ENCODE results near the gene AOAH.
"Not testable (repeated sequence)": the region's sequence is repeated elsewhere in the genome, so short reads cannot be mapped to it uniquely, and the experiment has no call there.

AOAH gene

GRCh38 chr7:36719083-36719632, 5.1 kb downstream of the AOAH start:
- Histone ChIP-seq H3K27ac (ENCODE audit: low read length) (no peak overlapping the region), H3K27me3 (ENCODE audit: insufficient read depth, low read length, poor library complexity) (no peaks in the 10 kb centered on the region), H3K4me2 (ENCODE audit: insufficient read depth, low read length) (no peak overlapping the region), H3K36me3 (ENCODE audit: insufficient read depth, low read length) (no peaks in the 10 kb centered on the region), H4K20me1 (ENCODE audit: insufficient read depth, low read length) (no peaks in the 10 kb centered on the region), H3K4me1 (ENCODE audit: insufficient read depth, low read length) (peaks cover 15% of the 10 kb centered on the region), H3K9ac (ENCODE audit: low read depth, low read length) (no peak overlapping the region), H3K4me3 (ENCODE audit: low read depth in 1 of 2, low read length in 2 of 2) (no peak overlapping the region), H2AFZ (ENCODE audit: low read depth, low read length) (no peak overlapping the region), H3K9me3 (ENCODE audit: insufficient read depth, low read length, severe bottlenecking) (no peaks in the 10 kb centered on the region), H3K79me2 (ENCODE audit: insufficient read depth, low read length) (no peaks in the 10 kb centered on the region)
- no peak for ATAC-seq (ENCODE audit: insufficient read depth, low read depth)
- DNase-seq: no peak
- TF ChIP-seq, protein P1, sequence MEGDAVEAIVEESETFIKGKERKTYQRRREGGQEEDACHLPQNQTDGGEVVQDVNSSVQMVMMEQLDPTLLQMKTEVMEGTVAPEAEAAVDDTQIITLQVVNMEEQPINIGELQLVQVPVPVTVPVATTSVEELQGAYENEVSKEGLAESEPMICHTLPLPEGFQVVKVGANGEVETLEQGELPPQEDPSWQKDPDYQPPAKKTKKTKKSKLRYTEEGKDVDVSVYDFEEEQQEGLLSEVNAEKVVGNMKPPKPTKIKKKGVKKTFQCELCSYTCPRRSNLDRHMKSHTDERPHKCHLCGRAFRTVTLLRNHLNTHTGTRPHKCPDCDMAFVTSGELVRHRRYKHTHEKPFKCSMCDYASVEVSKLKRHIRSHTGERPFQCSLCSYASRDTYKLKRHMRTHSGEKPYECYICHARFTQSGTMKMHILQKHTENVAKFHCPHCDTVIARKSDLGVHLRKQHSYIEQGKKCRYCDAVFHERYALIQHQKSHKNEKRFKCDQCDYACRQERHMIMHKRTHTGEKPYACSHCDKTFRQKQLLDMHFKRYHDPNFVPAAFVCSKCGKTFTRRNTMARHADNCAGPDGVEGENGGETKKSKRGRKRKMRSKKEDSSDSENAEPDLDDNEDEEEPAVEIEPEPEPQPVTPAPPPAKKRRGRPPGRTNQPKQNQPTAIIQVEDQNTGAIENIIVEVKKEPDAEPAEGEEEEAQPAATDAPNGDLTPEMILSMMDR (IDR thresholded peaks at IDR 0.05; ENCODE audit: borderline replicate concordance, extremely low read depth, low read length, poor library complexity, severe bottlenecking): no peak
- no peak for TF ChIP-seq EZH2 (IDR thresholded peaks at IDR 0.05; ENCODE audit: borderline replicate concordance, low read depth, low read length, severe bottlenecking)

DNA sequence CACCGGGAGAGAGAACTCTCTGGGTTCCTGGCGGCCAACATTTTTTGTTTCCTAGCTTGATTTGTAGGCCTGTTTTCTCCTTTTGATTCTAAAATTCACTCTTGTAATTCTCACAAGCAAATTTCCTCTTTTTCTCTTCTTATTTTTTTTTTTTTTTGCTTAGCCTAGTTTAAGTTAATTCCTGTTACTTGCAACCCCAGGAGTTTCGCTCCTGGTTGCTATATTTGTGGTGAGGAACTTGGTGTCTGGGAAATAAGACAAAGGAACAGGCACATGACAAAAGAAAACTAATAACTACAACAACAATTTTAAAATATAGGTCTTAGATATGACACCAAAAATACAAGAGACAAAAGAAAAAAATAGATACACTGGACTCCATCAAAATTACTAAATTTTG, 6.7 kb downstream of the AOAH start:
- ATAC-seq (ENCODE audit: insufficient read depth, low read depth) (no peak), DNase-seq (no peak)
- H3K27me3 ChIP-seq (ENCODE audit: insufficient read depth, low read length, poor library complexity): no peaks in the 10 kb centered on the region
- no peak overlapping the region for H2AFZ ChIP-seq (ENCODE audit: low read depth, low read length)
- no peak overlapping the region for H3K4me3 ChIP-seq (ENCODE audit: low read depth in 1 of 2, low read length in 2 of 2)
- H3K9me3 ChIP-seq (ENCODE audit: insufficient read depth, low read length, severe bottlenecking): no peaks in the 10 kb centered on the region
- no peak for TF ChIP-seq EZH2 (IDR thresholded peaks at IDR 0.05; ENCODE audit: borderline replicate concordance, low read depth, low read length, severe bottlenecking)
- TF ChIP-seq, protein P1 (IDR thresholded peaks at IDR 0.05; ENCODE audit: borderline replicate concordance, extremely low read depth, low read length, poor library complexity, severe bottlenecking): no peak
- H3K9ac ChIP-seq (ENCODE audit: low read depth, low read length): no peak overlapping the region
- H3K4me1 ChIP-seq (ENCODE audit: insufficient read depth, low read length): no peaks in the 10 kb centered on the region
- no peak overlapping the region for H3K4me2 ChIP-seq (ENCODE audit: insufficient read depth, low read length)
- no peaks in the 10 kb centered on the region for H3K79me2 ChIP-seq (ENCODE audit: insufficient read depth, low read length)
- H3K27ac ChIP-seq (ENCODE audit: low read length): no peak overlapping the region
- H4K20me1 ChIP-seq (ENCODE audit: insufficient read depth, low read length): no peaks in the 10 kb centered on the region
- H3K36me3 ChIP-seq (ENCODE audit: insufficient read depth, low read length): no peaks in the 10 kb centered on the region

DNA sequence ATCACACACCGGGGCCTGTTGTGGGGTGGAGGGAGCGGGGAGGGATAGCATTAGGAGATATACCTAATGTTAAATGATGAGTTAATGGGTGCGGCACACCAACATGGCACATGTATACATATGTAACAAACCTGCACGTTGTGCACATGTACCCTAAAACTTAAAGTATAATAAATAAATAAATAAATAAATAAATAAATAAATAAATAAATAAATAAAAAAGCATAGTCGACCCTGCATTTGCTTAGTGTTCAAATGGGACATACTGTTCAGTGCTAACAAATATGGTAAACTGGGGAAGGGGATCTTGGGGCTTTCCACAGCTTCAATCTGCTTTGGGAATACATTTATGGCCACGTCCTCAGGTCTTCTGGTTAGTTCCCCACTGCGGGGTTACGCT, 7.5 kb downstream of the AOAH start:
- not testable (repeated sequence) for H2AFZ ChIP-seq (ENCODE audit: low read depth, low read length); DNase-seq; H3K36me3 ChIP-seq (ENCODE audit: insufficient read depth, low read length); H4K20me1 ChIP-seq (ENCODE audit: insufficient read depth, low read length); ATAC-seq (ENCODE audit: insufficient read depth, low read depth); H3K4me2 ChIP-seq (ENCODE audit: insufficient read depth, low read length); H3K27ac ChIP-seq (ENCODE audit: low read length); H3K4me1 ChIP-seq (ENCODE audit: insufficient read depth, low read length); H3K79me2 ChIP-seq (ENCODE audit: insufficient read depth, low read length); H3K9me3 ChIP-seq (ENCODE audit: insufficient read depth, low read length, severe bottlenecking); H3K4me3 ChIP-seq (ENCODE audit: low read depth in 1 of 2, low read length in 2 of 2); H3K27me3 ChIP-seq (ENCODE audit: insufficient read depth, low read length, poor library complexity); H3K9ac ChIP-seq (ENCODE audit: low read depth, low read length)

DNA sequence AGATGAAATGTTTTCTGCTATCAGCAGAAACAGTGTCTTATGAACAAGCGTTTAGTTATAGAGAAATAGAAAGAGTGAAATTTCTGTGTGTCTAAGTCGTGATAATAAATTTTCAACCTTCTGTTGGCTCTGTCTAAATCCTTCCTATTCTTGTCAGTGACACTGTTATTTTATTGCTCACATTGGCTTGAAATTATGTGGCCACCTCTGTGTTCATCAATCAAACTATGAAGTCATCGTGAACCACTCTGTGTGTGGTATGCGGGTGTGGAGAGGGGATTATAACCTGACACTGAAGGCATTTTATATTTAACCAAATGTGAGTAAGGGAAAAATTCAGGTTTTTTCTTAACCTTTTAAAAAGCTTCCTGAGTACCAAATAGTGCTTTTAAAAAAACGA, 12.3 kb downstream of the AOAH start:
- no peaks in the 10 kb centered on the region for H4K20me1 ChIP-seq (ENCODE audit: insufficient read depth, low read length)
- TF ChIP-seq, protein P1 (IDR thresholded peaks at IDR 0.05; ENCODE audit: borderline replicate concordance, extremely low read depth, low read length, poor library complexity, severe bottlenecking): no peak
- TF ChIP-seq EZH2 (IDR thresholded peaks at IDR 0.05; ENCODE audit: borderline replicate concordance, low read depth, low read length, severe bottlenecking): no peak
- no peak overlapping the region for H3K9ac ChIP-seq (ENCODE audit: low read depth, low read length)
- no peaks in the 10 kb centered on the region for H3K79me2 ChIP-seq (ENCODE audit: insufficient read depth, low read length)
- H3K4me3 ChIP-seq (ENCODE audit: low read depth in 1 of 2, low read length in 2 of 2): no peak overlapping the region
- peaks cover 1% of the 10 kb centered on the region for H3K9me3 ChIP-seq (ENCODE audit: insufficient read depth, low read length, severe bottlenecking)
- no peak overlapping the region for H2AFZ ChIP-seq (ENCODE audit: low read depth, low read length)
- H3K27me3 ChIP-seq (ENCODE audit: insufficient read depth, low read length, poor library complexity): no peaks in the 10 kb centered on the region
- H3K27ac ChIP-seq (ENCODE audit: low read length): no peak overlapping the region
- H3K36me3 ChIP-seq (ENCODE audit: insufficient read depth, low read length): no peaks in the 10 kb centered on the region
- H3K4me2 ChIP-seq (ENCODE audit: insufficient read depth, low read length): no peak overlapping the region
- ATAC-seq (ENCODE audit: insufficient read depth, low read depth) (no peak), DNase-seq (no peak)
- no peaks in the 10 kb centered on the region for H3K4me1 ChIP-seq (ENCODE audit: insufficient read depth, low read length)

Data from DND-41 (cell line).